ENCODE data around the gene RMC1. TPM values are rescaled to one million over a fixed set of nuclear protein-coding genes. Genes with fewer than 3 reads are reported as not detected.

Gene RMC1
- total RNA-seq, 4 donors from 2014 or later, result 18.1 to 25.1 (median 21.7) TPM

GRCh38 chr18:23560186-23560585, 56.9 kb downstream of the RMC1 start:
- no peak for TF ChIP-seq POLR2A (IDR thresholded peaks at IDR 0.05)
- TF ChIP-seq, protein P1, sequence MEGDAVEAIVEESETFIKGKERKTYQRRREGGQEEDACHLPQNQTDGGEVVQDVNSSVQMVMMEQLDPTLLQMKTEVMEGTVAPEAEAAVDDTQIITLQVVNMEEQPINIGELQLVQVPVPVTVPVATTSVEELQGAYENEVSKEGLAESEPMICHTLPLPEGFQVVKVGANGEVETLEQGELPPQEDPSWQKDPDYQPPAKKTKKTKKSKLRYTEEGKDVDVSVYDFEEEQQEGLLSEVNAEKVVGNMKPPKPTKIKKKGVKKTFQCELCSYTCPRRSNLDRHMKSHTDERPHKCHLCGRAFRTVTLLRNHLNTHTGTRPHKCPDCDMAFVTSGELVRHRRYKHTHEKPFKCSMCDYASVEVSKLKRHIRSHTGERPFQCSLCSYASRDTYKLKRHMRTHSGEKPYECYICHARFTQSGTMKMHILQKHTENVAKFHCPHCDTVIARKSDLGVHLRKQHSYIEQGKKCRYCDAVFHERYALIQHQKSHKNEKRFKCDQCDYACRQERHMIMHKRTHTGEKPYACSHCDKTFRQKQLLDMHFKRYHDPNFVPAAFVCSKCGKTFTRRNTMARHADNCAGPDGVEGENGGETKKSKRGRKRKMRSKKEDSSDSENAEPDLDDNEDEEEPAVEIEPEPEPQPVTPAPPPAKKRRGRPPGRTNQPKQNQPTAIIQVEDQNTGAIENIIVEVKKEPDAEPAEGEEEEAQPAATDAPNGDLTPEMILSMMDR (IDR thresholded peaks at IDR 0.05), result no peak
- Histone ChIP-seq H3K4me3 (replicated peaks in 1 of 3) (no peak overlapping the region), H3K9me3 (no peaks in the 10 kb centered on the region), H3K27me3 (no peaks in the 10 kb centered on the region), H3K36me3 (peaks cover 21 to 22% of the 10 kb centered on the region in 2 donors), H3K4me1 (no peaks in the 10 kb centered on the region), H3K27ac (no peak overlapping the region)
- intact Hi-C loops (cut with DNase I), result no loop called here
- DNase-seq, result no peak
- 87 to 100% methylated on average over 4 of the region's 4 CpGs for WGBS, 2 donors

DNA sequence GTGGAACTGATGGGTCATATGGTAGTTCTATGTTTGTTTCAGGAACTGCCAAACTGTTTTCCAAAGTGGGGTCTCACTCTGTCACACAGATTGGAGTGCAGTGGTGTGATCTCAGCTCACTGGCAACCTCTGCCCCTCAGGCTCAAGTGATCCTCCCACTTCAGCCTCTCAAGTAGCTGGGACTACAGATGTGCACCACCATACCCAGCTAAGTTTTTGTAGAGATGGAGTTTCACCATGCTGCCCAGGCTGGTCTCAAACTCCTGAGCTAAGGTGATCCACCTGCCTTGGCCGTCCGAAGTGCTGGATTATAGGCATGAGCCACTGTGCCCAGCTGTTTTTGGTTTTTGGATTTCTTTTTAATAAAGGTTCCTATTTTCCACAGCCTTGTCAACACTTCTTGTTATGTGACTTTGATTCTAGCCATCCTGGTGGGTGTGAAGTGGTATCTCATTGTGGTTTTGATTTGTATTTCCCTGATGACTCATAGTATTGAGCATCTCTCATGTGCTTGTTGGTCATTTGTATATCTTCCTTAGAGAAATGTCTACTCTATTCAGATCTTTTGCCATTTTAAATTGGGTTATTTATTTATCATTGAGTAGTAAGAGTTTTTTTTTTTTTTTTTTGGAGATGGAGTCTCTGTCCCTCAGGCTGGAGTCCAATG, 60.2 kb downstream of the RMC1 start:
- no peaks in the 10 kb centered on the region for H3K9me3 ChIP-seq
- no peak overlapping the region for H3K4me3 ChIP-seq (replicated peaks in 1 of 3)
- H3K4me1 ChIP-seq, result no peaks in the 10 kb centered on the region
- DNase-seq, result no peak
- H3K27me3 ChIP-seq, result no peaks in the 10 kb centered on the region
- intact Hi-C loops (cut with DNase I), result no loop called here
- TF ChIP-seq, protein P1 (IDR thresholded peaks at IDR 0.05), result no peak
- TF ChIP-seq POLR2A (IDR thresholded peaks at IDR 0.05), result no peak
- no peak overlapping the region for H3K27ac ChIP-seq
- WGBS, 2 donors, result 96 to 98% methylated on average over 2 of the region's 2 CpGs
- H3K36me3 ChIP-seq, result peaks cover 12 to 21% of the 10 kb centered on the region in 2 donors

DNA sequence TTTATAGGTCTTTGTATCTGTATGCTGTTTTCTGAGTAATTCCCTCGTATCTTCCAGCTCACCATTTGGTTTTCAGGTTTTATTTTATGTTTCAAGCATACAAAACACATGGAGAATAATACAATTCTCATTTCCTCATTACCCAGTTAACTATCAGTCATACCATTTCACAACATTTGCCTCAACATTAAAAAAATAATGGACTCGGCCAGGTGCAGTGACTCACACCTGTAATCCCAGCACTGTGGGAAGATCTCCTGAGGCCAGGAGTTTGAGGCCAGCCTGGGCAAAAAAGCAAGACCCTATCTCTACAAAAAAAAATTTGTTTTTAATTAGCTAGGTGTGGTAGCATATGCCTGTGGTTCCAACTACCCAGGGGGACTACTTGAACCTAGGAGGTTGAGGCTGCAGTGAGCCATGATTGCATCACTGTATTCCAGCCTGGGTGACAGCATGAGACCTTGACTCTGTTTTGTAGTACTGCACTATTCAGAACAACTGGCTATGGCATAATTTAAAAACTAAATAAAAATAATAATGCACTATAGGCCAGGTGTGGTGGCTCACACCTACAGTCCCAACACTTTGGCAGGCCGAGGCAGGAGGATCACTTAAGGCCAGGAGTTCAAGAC, 62.7 kb downstream of the RMC1 start:
- Histone ChIP-seq H3K27me3 (no peaks in the 10 kb centered on the region), H3K27ac (no peak overlapping the region), H3K9me3 (no peaks in the 10 kb centered on the region), H3K36me3 (peaks cover 11 to 13% of the 10 kb centered on the region in 2 donors), H3K4me1 (no peaks in the 10 kb centered on the region), H3K4me3 (replicated peaks in 1 of 3) (no peak overlapping the region)
- 78 to 83% methylated on average over 3 of the region's 3 CpGs for WGBS, 2 donors
- no peak for DNase-seq
- intact Hi-C loops (cut with DNase I), result no loop called here
- TF ChIP-seq, protein P1 (IDR thresholded peaks at IDR 0.05), result no peak
- TF ChIP-seq POLR2A (IDR thresholded peaks at IDR 0.05), result no peak

DNA sequence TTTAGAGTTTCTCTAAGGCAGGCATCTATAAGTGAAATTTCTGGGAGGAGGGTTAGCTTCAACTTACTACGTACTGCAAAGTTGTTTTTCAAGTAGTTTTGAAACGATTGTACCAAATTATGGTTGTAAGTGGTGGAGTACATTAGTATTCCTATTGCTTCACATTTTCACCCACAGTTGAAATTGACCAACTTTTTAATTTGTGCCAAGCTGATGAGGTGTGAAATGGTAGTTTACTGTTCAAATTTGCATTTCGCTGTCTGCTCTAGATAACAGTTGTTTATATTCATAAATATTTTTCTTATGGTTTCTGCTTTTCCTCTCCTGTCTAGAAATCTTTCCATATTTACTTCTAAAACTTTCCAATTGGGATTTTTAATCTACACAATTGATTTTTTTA, 64.4 kb downstream of the RMC1 start:
- WGBS, 2 donors, result 92 to 97% methylated on average over 3 of the region's 3 CpGs
- peaks cover 9 to 13% of the 10 kb centered on the region in 2 donors for H3K36me3 ChIP-seq
- H3K4me3 ChIP-seq (replicated peaks in 1 of 3), result no peak overlapping the region
- DNase-seq, result no peak
- no peak for TF ChIP-seq POLR2A (IDR thresholded peaks at IDR 0.05)
- TF ChIP-seq, protein P1 (IDR thresholded peaks at IDR 0.05), result no peak
- H3K27me3 ChIP-seq, result no peaks in the 10 kb centered on the region
- no peaks in the 10 kb centered on the region for H3K9me3 ChIP-seq
- H3K4me1 ChIP-seq, result no peaks in the 10 kb centered on the region
- intact Hi-C loops (cut with DNase I), result no loop called here
- no peak overlapping the region for H3K27ac ChIP-seq
